ENCODE results near the gene QRSL1.
"Not testable (repeated sequence)": the region's sequence is repeated elsewhere in the genome, so short reads cannot be mapped to it uniquely, and the experiment has no call there.

Gene QRSL1

GRCh38 chr6:106626485-106626884 lies 2.9 kb upstream of the QRSL1 start:
- DNase-seq = no peak

- DNase-seq = not testable (repeated sequence)
Observed at GRCh38 chr6:106627760-106628159, 1.6 kb upstream of the QRSL1 start.

GRCh38 chr6:106628658-106629102 lies 698 bp upstream of the QRSL1 start:
- no peak for DNase-seq

GRCh38 chr6:106629859-106630163 lies 433 bp downstream of the QRSL1 start:
- DNase-seq = no peak

GRCh38 chr6:106630366-106630765 lies 988 bp downstream of the QRSL1 start:
- DNase-seq = no peak

GRCh38 chr6:106631346-106631745 lies 2.0 kb downstream of the QRSL1 start:
- DNase-seq = no peak

- no peak for DNase-seq
Observed at GRCh38 chr6:106634565-106634964, 5.2 kb downstream of the QRSL1 start.

- DNase-seq = no peak
Observed at GRCh38 chr6:106637051-106637716, 7.8 kb downstream of the QRSL1 start.

GRCh38 chr6:106637717-106638341 lies 8.5 kb downstream of the QRSL1 start:
- no peak for DNase-seq

- DNase-seq = no peak
Observed at GRCh38 chr6:106639812-106640211, 10.4 kb downstream of the QRSL1 start.

GRCh38 chr6:106642476-106642875 lies 13.1 kb downstream of the QRSL1 start:
- DNase-seq = no peak

GRCh38 chr6:106643061-106643460 lies 13.7 kb downstream of the QRSL1 start:
- DNase-seq = no peak

GRCh38 chr6:106648651-106649308 lies 19.4 kb downstream of the QRSL1 start:
- DNase-seq = no peak

- no peak for DNase-seq
Observed at GRCh38 chr6:106658469-106658868, 29.1 kb downstream of the QRSL1 start.

GRCh38 chr6:106659859-106660258 lies 30.5 kb downstream of the QRSL1 start:
- no peak for DNase-seq

- DNase-seq = no peak
Observed at GRCh38 chr6:106662458-106662857, 33.1 kb downstream of the QRSL1 start.

- no peak for DNase-seq
Observed at GRCh38 chr6:106666282-106667021, 37.1 kb downstream of the QRSL1 start.

GRCh38 chr6:106667022-106667402 lies 37.6 kb downstream of the QRSL1 start:
- no peak for DNase-seq

GRCh38 chr6:106670236-106670635 lies 40.9 kb downstream of the QRSL1 start:
- DNase-seq = no peak

GRCh38 chr6:106671651-106672050 lies 42.3 kb downstream of the QRSL1 start:
- DNase-seq = no peak

GRCh38 chr6:106674541-106675229 lies 45.3 kb downstream of the QRSL1 start:
- no peak for DNase-seq

- DNase-seq = no peak
Observed at GRCh38 chr6:106677282-106677681, 47.9 kb downstream of the QRSL1 start.

GRCh38 chr6:106684011-106684410 lies 54.6 kb downstream of the QRSL1 start:
- no peak for DNase-seq
